ENCODE results near the gene EDN3.

Gene EDN3

DNA sequence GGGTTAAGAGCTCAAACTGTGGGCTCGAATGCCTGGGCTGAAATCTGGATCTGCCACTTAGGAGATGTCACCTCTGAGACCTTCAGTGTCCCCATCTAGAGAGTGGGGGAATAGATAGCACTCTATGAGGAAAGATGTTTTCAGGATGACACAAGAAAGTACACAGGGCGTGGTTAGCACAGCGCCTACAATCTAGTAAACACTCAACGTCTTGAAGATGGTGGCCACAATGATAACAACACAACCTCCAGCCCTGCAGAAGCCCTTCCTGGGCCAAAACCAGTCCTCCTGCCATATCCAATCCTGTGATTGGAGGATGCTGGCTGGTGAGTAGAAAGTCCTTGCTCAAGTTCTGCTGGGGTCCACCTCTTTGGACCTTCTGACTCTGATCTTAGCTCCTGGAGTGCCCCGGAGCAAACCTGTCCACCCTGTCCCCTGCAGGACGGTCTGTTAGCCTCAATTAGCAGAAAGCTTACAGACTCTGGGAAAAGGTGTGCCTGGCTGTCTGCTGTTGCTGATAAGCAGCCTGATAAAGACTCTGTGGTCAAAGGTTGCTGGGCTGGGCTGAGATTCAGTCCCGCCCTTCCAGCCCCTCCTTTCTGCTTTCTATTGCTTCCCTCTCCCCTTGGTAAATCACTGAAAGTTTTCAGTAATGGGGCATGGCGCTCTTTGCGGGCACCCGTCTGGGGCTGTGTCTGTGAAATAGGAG lies 8.2 kb downstream of the EDN3 start:
- DNase-seq: peak in 1 of 5 experiments; percentile 57

DNA sequence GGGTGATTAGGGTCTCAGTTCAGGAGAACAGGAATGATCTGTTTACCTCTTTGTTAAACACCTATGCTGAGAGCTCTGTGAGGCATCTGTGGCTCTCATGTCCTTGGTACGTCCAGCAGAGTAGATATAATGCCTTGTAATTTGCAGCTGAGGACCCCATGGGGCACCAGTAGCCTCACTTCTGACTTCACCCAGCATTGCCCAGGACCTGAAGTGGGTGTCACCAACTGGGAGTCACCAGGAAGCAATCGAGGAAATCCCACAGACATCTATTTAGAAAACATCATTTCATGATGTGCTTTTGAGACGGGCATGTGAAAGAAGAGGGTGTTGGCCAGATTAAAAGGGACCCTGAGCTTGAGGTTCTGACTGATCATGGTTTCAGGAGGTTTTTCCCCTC lies 8.8 kb downstream of the EDN3 start:
- no peak for DNase-seq

DNA sequence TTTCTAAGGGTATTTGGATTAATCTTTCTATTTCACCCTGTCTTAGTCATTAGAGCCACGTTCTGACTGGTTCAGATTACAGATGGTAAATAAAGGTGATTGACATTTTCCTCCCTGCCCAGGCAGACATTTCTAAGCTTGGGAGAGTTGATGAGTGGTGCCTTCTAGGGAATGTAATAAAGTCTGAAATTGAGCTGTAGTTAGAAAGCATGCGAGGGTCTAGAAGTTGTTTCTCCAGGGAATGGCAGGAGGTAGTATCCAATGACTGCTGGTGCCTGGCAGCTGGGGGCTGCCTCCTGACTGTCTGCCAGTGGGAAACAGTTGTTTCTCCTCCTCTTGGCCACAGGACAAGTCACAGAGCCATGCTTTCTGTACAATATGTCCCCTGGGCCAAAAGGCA lies 14.6 kb downstream of the EDN3 start:
- no peak for DNase-seq

DNA sequence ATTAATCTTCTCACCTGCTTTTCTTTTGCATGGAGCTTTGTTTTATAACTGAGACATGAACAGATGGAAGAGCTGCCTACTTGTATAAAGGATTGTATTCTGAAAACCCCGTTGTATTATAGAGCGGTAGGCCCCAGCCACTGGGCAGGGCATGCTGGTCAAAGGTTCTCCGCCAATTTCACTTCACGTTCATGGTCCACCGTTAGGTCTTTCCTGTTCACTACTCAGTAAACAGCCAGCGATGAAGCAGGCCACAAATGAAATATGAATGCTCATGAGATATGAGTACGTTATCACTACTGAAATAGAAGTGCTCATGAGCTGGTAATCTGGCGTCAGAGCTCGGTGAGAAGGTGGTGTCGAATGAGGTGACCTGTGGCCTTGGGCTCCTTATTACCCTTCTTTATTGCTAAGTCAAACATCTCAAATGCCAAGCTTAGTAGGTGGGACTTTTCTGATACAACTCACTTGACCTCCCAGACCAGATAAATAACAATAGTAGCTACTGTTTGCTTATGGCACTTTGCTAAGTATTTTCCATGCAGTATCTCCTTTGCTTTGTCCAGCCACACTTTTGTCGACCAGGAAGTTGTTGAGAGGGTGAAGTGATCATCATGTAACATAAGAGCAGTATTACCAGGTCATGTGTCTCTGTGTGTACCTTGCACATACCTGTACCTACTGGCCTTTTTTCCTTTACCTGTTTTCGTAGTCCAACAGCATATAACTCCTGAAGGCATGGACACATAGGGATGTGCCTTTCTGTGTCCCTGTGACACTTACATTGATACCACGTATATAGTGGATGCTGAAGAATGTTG lies 16.7 kb downstream of the EDN3 start:
- no peak for DNase-seq

DNA sequence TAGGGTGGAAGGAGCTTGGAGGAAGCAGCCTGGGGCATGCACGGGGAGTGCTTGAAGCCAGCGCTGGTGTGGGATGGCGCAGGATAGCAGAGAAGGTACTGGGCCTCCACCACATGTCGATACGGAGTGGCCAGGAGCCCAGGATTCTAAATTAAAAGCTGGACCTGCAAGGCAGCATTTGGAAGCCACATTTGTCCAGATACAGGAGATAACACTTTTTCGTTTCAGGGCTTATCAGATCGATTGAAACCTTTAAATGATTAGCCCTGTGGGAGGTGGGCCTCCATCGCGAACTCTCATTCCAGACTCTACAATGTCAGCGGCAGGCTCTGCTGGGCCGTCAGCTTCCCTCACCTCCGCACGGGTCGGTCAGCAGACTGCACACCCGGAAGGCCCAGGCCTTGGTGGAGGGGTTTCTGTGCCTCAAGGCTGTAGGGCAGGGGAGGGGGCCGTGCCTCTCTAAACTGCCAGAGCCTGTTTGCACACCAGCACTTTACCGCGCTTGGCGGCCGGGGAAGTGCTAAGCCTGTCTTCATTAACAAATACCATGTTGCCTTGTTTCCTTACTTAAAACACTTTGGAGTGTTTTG lies 17.9 kb downstream of the EDN3 start:
- DNase-seq: no peak

DNA sequence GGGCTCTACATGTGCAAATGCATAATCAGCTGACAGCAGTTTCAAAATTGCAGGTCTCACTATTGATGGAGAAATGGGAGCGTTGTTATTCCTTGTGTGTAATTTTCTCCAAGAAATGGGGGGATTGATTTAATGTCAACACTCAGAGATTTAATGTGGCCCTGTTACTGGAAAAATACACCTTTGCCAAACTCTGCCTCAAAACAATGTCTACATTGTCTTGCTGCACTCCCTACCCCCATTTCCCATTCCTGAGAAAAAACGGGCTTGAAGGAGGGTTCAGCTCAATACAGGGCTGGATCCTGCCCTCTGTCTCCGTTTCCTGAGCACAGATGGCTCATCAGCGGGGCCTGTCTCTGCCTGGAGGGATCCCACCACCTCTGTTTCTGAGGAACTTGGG lies 18.4 kb downstream of the EDN3 start:
- no peak for DNase-seq

DNA sequence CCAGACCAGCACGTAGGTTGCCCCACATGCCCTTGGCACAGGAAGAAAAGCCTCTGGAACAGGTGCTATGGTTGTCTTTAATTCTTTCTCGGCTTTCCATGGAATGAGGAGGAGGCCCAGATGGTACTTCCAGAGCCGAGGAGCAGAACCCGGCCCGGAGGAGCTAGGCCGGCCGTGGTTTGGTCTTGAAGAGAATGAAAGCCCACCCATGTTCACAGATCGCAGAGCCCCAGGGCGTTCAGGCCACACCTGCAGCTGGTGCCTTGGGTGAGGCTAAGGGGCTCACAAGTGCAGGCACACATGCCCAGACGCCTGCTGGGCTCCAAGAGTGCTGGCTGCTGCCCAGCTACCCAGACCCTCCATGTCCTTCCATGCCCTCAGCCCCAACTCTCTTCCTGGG lies 20.0 kb downstream of the EDN3 start:
- no peak for DNase-seq

DNA sequence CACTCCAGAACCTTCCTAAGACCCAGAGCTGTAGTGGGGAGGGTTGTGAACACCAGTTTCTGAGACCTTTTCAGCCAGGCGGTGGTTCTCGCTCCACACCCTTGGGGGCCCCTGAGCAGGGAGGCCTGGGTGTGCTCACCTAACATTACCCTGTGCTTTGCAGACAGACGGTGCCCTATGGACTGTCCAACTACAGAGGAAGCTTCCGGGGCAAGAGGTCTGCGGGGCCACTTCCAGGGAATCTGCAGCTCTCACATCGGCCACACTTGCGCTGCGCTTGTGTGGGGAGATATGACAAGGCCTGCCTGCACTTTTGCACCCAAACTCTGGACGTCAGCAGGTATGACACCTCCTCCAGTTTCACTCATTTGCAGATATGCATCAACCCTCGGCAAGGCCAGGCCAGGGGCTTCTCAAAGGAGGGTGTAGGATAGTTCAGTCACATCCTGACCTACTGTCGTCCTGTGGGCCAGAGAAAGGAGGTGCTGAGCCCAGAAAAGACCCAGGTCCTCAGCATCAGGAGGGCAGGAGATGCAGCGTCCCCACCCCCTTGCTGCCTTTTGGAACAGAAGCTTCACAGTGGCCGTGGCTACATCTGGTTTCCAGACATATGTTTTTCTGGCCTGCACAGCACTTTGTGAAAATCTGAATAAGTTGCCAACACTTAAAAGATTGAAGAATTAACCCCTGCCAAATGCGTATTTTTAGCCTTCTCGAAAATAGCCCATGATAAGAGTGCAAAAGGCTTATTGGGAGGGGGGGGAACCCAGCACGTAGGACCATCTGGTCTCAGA lies 20.6 kb downstream of the EDN3 start:
- DNase-seq: no peak

DNA sequence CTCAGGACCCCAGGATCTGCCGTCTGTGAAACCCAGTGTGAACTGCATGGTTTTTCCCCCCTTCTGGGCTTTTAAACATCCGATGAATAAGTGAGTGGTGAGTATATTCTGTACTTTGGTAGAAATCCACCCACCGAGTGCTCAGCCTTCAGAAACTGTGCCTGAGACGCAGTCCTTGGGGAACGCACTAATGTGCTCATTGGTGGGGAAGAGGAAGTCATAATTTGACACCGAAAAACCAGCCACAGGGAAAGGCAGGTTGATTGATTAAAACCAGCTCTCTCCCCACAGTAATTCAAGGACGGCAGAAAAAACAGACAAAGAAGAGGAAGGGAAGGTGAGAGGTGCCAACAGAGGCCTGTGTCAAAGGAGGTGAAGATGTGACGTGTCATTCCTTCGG lies 21.7 kb downstream of the EDN3 start:
- no peak for DNase-seq

DNA sequence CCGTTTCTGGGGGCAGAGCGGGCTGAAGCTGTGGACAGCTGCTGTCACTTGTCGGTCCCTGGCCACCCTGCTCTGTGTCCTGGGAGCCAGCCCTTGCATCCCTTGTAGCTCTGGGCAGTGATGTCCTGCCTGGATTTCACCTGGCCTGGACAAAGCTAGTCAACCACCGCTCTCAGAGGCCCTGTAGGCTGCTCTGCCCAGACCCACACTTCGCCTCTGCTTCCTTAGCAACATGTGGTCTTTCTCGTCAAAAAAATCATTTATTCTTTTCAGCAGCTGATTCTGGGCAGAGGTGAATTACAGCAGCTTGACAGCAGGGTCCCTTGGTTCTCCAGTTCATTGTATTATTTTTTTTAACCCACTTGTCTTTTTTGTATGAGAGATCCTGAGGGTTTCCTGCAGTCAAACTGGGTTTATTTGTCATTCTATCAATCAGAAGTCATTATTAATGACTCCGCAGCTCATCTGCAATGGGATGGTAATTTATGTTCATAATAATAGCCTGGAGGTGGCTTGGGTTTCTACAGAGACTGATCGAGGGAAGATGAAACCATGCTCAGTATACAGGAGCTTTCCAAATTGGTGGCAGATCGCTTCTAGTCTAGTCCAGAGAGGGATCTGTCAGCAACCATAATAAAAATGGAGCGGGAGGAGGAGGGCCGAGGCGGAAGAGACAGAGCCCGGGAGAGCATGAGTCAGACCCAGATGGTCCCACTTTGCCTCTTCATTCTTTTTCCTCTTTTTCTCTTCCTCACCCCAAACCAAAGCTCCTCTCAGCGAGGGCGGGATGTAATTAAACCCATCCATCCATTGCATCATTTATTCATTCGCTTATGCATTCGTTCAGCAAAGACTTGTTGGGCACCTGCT lies 22.4 kb downstream of the EDN3 start:
- no peak for DNase-seq

DNA sequence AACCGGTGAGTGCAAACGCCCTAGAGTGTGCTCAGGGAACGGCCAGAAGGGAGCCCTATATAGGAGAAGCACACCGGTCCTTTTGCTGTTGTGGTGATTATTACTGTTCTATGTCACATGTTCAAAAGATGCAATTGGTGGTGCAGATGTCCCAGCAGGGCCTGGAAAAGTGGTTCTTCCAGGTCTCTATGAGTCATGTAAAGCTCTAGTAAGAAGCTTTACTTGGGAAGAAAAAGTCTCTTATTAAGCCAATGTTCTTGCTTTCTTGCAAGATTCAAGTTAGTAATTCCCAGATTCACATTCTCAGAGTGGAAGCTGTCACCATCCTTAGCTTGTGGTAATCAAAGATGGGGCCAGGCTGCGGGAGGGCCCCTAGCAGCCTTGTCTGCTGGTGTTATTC lies 23.3 kb downstream of the EDN3 start:
- DNase-seq: no peak

DNA sequence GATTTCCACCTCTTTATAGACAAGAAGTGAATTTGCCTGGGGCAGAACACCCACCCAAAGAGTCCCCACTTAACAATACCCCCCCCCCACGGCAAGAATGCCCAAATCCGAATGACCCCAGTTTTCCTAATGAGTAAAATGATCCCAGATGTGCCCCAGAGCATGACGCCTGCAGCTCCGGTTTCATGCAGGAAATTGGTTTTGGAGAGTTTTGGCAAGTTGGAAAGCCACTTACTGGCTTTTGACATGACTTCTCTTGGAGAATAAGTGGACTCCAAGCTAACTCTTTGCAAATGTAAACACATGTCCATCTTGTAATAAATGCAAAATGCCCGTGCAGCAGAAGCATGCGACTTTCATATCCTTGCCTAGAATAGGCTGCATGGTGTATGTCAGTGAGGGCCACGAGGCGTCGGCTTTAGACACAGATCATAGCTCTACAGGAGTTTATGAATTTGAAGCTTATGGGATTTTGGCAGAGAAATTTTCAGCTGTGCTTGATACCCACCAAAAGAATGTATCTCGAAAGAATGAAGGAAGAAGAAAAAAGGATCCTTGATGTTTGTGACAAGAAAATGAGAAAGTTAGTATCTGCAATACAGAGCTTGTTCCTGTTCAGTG lies 24.2 kb downstream of the EDN3 start:
- DNase-seq: no peak

DNA sequence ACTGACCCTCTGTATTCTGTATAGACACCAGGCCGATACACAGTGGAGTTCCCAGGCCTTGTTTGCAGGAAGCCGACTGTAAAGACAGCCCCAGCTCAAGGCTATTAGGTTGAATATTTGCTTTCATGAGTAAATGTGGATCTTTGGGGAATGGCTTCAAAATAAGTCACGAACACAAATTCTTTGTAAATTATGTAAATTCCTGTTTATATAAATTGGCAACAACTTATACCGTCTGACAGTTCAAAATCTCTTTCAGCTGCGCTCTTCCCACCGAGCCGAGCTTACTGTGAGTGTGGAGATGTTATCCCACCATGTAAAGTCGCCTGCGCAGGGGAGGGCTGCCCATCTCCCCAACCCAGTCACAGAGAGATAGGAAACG lies 24.7 kb downstream of the EDN3 start:
- DNase-seq: no peak

DNA sequence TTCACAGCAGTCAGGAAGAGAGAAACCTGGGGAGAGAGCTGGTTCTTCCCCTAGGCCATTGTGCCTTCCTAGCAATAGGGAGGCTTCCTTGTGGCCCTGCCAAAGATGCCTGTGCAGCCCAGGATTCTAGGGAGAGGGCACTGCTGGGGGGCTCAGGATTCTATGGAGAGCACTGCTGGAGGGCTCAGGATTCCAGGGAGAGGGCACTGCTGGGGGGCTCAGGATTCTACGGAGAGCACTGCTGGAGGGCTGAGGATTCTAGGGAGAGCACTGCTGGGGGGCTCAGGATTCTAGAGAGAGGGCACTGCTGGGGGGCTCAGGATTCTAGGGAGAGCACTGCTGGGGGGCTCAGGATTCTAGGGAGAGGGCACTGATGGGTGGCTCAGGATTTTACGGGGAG lies 25.8 kb downstream of the EDN3 start:
- no peak for DNase-seq

DNA sequence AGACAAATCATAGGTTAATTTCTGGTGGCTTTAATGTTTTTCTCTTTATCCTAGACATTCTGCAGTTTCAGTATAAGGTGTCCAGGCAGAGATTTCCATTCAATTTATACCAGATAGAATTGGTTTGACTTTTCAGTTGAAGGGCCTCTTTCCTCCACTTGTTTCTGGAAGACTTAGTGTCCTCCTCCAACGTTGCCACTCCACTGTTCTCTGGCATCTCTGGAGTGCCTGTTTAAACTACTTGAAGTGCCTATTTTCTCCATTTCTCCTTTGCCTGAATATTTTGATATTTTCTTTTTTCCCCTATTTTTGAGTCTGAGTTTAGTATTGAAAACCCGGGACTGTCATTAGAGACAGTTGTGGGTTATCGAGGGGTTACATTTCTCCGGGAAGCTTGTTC lies 27.7 kb downstream of the EDN3 start:
- no peak for DNase-seq

DNA sequence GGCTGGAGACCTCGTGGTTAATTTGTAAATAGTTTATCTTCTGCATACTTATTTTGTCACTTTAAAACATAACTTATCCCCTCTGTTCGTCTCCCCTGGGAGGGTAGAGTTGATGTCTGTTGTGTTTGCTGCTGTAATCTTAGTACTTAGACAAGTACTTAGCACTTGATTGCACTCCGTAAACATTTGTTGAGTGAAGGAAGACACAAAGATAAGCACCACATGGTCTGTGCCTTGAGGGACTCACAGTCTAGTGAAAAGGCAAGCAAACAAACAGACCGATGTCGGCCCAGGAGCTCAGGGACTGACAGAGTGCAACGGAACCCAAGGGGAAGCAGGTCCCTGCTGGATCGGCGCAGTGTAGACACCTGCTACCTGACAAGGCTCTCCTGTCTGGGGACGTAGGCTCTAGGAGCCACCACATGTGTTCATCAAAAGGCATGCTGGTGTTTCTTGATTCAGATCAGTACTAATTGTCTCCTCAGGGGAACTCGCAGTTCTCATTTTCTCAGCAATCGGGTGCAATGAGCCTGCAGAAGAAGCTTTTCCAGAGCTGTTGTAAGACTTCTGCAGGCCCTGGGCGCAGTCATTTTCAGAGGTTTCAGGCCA lies 31.4 kb downstream of the EDN3 start:
- no peak for DNase-seq

DNA sequence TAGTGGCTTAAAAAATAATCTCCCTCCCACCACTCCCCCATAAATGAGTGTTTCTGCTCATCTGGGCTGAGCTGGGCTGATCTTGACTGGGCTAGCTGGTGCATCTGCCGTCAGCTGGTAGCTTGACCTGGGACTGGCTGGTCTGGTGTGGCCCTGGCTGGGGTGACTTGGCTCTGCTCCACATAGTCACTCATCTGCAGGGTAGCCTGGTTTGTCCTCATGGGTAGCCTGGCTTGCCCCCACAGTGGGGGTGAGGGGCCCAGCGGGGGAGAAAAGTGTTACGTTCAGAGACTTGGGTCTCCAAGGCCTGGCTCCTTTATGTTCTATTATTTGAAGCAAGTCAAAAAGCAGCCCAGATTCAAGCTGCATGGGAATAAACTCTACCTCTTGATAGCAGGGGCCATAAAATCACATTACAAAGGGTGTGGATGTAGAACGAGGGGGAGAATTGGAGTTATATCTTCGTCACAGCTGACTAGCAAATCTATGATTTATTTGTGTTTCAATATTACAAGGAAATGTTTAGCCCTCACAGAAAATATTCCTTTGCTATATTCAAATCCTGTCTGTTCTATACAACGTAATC lies 32.9 kb downstream of the EDN3 start:
- DNase-seq: no peak

DNA sequence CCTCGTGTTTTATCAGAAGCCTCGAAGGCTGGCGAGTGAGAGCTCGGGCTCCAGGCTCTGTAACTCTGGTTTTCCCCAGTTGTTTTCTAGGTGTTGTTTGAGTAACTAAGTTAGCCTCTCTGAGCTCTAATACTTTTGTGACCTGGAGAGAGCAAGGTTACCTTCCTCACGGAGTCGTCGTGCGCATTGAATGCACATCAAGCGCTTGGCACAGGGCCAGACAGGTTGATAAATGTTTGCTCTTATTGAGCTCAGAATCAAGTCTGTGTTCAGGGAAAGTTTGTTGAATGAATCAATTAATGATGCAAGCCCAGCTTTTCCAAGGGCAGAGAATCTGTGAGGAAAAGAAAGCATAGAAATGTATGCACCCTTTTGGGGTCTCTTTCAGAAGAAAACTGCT lies 33.5 kb downstream of the EDN3 start:
- DNase-seq: no peak

DNA sequence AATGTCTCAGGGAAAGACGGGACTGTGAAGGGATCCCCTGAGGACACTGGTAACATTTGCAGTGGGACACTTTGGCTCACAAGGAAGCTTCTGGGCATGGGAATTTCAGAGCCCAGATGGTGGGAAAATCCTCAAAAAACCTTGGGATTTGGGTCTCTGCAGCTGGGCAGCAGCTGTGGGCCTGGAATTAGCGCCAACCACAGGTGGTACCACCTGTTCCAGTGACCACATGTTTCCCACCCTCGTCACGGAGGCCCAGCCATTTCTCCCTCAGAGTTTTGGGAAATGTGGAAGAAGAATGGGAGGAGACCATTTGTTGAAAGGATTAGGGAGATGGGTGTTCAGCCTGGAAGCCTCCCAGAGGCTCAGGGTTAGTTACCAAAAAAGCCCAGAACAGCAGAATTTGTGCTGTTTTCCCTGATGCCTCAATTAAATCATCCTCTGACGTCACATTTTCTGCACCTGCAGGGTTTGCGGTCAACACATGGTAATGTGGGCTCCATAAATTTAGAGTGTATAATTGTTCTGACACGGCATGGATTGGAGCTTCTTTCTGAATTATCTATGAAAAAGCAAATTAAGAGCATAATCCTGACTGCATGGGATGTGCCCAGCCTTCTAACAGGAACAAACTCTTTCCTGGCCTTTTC lies 34.4 kb downstream of the EDN3 start:
- no peak for DNase-seq

DNA sequence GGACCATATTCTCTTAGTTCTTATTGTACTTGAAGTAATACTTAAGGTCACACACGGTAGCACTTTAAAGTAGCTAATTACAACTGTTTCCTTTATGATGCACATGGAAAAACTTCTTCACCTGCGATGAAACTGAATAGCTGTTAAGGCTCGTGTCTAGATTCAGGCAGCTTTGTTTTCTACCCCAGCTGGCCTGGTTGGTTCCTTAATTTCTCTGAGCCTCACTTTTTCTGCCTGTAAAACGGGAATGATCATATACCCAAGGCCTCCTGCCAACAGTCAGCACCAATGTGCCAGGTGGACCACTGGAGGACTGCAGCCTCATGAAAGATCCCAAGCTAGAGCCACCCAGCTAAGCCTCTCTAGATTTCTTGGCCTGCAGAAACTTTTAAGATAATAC lies 35.0 kb downstream of the EDN3 start:
- DNase-seq: no peak

Data from T-helper 2 cell (primary cell).